ENCODE results near the gene LIPI.
"Not testable (repeated sequence)": the region's sequence is repeated elsewhere in the genome, so short reads cannot be mapped to it uniquely, and the experiment has no call there.

LIPI gene

GRCh38 chr21:14116080-14116481 is 94.7 kb downstream of the LIPI start:
- DNase-seq (ENCODE audit: low spot score) = no peak

- no peak for DNase-seq (ENCODE audit: low spot score)
Measured at GRCh38 chr21:14115646-14116045, 95.1 kb downstream of the LIPI start.

GRCh38 chr21:14114251-14114650 is 96.5 kb downstream of the LIPI start:
- DNase-seq (ENCODE audit: low spot score) = no peak

DNA sequence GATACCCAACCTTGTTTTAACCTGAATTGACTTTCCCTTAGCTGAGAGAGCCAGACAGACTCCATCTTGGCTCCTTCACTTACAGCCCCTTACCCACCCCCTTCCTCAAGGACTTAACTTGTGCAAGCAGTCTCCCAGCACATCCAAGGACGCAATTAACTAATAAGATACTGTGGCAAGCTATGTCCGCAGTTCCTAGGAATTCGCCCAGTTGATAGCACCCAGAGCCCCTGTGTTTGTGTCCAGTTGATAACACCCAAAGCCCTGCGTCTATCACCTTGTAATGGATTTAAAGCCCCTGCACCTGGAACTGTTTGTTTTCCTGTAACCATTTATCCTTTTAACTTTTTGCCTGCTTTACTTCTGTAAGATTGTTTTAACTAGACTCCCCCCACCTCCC is 106.2 kb downstream of the LIPI start:
- DNase-seq (ENCODE audit: low spot score) = not testable (repeated sequence)

GRCh38 chr21:14099570-14099969 is 111.2 kb downstream of the LIPI start:
- no peak for DNase-seq (ENCODE audit: low spot score)

DNA sequence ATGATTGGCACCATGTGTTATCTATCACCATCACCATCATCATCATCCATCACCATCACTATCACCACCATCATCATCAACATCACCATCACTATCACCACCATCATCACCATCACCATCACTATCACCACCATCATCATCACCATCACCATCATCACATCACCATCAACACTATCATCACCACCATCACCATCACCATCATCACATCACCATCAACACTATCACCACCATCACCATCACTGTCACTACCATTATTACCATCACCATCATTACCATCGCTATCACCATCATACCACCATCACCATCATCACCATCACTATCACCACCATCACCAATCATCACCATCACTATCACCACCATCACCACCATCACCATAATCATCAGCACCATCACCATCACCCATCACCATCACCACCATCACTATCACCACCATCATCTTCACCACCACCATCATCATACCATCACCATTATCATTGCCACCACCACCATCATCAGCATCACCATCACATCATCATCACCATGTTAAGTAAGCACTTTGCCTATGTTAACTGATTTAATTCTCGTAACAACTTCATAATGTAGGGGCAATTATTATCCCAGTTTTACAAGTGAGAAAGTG is 112.8 kb downstream of the LIPI start:
- DNase-seq (ENCODE audit: low spot score) = no peak

- no peak for DNase-seq (ENCODE audit: low spot score)
Measured at GRCh38 chr21:14096577-14096976, 114.2 kb downstream of the LIPI start.

DNA sequence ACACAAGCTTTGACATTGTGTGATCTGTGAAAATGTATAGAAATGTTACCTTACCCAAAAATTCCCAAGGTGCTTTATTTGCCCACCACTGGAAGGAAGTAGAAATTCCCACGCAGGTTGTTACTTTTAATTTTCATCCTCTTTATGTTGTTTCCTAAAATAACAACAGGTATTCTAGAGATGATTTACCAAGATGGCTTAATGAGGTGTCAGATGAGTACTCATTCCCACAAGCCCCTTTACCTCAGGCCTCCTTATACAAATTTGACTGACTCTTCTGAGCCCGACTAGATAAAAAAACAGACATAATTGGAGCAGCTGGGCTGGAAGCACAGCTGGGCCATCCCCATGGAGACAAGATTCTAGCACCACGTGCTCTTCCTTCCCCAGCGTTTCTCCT is 114.6 kb downstream of the LIPI start:
- no peak for DNase-seq (ENCODE audit: low spot score)

DNA sequence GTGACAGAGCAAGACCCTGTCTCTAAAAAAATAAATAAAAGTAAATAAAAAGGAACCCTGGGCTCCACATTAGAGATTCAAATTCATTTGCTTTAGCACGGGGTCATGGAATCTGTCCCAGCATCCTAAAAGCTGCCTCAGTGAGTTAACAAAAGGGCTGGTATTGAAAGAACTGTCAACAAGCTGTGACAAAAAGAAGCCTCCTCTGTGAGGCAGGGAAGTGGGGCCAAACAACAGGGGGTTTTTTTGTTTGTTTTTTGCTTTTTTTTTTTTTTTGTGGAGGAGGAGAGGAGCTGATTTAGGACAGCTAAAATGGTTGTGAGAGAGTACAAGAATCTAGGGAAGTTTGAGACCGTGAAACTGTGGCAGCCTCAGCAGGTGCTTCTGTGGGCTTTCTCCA is 115.7 kb downstream of the LIPI start:
- DNase-seq (ENCODE audit: low spot score) = no peak

DNA sequence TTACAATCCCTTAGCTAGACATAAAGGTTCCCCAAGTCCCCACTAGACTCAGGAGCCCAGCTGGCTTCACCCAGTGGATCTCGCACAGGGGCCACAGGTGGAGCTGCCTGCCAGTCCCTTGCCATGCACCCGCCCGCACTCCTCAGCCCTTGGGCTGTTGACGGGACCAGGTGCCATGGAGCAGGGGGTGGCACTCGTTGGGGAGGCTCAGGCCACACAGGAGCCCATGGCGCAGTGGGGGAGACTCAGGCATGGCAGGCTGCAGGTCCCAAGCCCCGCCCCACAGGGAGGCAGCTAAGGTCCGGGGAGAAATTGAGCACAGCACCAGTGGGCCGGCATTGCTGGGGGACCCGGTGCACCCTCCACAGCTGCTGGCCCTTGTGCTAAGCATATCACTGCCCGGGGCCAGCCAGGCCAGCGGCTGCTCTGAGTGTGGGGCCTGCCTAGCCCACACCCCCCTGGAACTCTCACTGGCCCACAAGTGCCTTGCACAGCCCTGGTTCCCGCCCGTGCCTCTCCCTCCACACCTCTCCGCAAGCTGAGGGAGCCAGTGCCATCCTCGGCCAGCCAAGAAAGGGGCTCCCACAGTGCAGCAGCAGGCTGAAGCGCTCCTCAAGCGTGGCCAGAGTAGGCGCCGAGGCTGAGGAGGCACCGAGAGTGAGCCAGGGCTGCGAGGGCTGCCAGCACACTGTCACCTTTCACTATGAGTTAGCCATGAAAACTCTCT is 117.8 kb downstream of the LIPI start:
- no peak for DNase-seq (ENCODE audit: low spot score)

GRCh38 chr21:14090184-14090583 is 120.6 kb downstream of the LIPI start:
- not testable (repeated sequence) for DNase-seq (ENCODE audit: low spot score)

- DNase-seq (ENCODE audit: low spot score) = no peak
Measured at GRCh38 chr21:14088391-14088790, 122.4 kb downstream of the LIPI start.

DNA sequence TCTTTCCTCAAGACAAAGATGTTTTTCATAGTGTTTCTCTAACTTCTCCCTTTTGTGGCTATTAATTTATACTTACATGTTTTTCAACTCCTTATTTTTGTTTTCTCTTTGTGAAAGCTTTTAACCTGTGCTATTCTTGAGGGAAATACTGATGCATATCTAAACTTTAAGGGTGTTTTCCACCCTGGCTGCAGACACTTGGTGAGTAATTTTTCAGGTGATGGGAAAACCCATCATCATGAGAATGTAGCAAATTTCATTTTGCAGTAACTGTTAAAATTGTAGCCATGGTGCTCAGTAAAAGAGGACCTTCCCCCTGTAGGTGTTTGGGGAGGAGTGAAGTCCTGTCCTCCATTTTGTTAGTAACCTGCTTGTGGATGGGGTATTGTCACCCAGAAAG is 124.2 kb downstream of the LIPI start:
- no peak for DNase-seq (ENCODE audit: low spot score)

DNA sequence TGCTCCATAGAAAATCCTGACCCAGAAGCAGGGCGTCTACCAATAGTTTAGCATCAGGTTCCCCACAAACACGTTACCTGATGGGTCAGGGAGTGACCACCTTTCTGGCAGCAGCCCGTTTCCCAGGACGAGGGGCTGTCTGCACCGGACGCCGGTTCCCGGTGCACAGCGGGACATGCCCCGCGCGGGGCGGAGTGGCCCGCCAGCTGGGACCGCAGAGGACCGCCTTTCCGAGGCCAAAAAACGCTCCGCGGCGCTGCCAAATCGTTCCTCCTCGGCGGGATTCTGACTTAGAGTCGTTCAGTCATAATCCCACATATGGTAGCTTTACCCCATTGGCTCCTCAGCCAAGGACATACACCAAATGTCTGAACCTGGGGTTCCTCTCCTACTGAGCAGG is 126.1 kb downstream of the LIPI start:
- no peak for DNase-seq (ENCODE audit: low spot score)

GRCh38 chr21:14084068-14084501 is 126.7 kb downstream of the LIPI start:
- no peak for DNase-seq (ENCODE audit: low spot score)

DNA sequence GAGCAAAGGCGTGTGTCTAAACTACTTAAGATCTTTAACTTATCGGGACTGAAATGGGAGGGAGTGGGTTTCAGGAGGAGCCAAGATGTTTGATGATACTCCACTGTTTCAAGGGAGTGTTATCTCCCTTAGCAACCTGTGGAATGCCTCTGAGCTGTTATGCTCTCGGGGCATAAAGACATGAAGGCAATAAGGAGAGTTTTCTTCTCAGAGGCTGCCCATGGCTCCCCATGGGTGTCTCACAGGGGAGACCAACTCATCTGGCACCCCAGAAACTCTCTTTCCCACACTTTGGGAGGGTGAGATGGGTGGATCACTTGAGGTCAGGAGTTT is 130.0 kb downstream of the LIPI start:
- no peak for DNase-seq (ENCODE audit: low spot score)

DNA sequence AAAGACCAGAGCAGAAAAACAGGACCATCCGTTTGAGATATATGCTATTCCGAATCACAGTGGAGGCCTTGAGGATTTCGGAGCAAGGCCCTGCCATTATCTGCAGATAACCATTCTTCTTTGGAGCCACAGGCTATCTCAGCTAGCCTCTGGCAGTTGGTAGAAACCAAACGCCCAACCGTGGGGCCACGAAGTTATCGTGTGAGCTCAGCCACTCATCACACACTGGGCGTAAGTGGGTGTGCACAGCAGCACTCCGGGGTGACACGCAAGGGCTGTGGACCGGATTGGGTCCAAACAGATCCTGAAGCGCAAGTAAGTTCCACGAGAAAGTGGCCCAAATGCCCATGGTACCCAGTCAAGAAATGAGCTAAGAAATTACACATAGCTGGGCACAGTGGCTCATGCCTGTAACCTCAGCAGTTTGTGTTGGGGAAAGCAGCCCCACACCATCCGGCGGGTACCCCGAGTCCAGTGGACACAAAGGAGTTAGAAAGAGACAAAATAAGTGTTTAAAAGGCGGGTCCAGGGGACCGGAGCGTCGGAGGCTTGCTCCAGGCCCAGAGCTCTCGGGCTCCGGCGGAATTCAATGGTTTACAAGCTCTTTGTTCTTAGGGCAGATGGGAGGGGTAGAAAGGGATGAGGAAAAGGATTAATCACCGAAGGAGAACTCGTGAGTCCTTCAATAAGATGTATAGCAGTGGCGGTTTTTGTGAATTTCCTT is 130.6 kb downstream of the LIPI start:
- no peak for DNase-seq (ENCODE audit: low spot score)

DNA sequence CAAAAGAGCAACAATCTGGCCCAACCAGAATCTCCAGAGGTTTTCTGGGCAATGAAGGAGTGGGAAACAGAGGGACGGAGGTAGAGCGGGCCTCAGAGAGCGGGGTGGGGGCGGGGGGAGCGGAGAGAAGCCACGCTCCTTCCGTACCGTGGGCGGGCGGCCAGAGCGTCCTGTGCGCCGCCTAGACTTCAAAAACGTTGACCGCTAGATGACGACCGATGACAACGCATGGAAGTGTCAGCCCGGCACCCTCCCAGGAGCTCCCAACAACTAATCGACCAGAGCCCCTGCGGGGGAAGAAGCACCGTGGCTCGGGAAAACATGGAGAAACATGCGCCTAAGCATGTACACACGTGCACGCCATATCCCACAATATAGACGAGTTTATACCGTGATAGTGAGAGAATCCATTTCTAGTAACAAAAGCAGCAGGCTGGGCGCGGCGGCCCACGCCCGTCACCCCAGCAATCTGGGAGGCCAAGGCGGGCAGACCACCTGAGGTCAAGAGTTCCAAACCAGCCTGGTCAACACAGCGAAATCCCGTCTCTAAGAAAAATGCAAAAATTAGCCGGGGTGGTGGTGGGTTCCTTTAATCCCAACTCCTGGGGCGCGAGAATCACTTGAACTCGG is 131.9 kb downstream of the LIPI start:
- DNase-seq (ENCODE audit: low spot score) = no peak

DNA sequence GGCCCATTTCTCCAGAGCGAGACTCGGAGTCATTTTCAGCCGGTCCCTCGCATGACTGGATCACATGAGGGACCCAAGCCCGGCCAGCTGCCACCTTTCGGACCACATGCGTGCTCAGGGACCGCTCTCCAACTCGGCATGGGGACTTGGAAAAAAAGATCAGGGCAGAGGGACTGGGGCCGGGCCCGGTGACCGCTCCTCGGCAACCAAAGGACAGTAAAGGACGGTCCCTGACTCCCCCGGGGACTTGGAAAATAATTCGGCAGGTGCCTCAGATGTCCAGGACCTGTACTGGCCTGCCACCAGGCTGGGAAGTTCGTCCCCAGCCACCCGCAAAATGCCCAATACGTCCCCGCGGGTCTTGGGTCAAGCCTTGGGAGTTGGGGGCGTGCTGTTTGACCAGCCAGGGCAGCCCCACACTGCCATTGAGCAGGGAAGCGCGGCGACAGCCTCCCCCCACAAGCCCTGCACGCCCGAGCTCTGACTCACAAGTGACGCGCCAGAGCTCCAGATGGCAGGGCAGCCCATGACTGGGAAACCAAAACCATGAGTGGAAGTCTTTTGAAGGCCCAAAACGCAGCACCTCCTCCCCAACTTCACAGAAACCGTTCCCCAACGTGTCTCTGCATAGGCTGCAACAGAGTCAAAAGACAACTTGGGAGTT is 134.5 kb downstream of the LIPI start:
- DNase-seq (ENCODE audit: low spot score) = no peak

DNA sequence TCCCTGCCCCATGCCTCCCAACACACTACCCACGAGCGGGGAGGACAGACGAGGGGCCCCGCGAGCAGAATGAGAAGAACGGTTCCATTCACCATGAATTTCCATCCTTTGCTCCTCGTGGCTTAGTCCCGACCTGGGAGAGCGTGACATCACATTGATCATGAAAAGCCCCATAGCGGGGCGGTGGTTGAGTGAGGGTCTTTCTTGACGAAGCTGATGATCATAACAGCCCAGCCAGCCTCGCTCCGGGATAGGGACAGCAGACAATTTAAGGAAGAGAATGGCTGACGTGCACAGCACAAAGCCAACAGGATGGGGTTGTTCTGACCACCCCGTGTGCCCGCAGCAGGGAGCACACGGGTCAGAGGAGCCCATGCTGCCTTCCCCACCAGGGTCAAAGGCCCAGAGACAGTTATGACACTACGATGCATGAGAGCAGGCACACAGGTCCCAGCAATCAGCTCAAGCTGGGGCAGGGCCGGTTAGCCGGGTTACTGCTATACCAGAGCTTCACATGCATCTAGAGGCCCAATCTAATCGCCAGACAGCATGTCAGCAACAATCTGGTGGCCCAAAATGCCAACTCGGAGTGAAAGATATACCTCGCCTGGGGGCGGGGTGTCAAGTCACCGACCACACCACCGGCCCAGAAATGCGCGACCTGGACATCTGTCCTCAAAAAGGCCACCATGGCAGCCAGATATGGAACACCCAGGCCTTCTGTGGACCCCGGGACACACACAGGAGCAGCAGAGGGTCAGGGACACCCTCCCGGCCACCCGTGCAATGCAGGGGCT is 135.2 kb downstream of the LIPI start:
- no peak for DNase-seq (ENCODE audit: low spot score)

DNA sequence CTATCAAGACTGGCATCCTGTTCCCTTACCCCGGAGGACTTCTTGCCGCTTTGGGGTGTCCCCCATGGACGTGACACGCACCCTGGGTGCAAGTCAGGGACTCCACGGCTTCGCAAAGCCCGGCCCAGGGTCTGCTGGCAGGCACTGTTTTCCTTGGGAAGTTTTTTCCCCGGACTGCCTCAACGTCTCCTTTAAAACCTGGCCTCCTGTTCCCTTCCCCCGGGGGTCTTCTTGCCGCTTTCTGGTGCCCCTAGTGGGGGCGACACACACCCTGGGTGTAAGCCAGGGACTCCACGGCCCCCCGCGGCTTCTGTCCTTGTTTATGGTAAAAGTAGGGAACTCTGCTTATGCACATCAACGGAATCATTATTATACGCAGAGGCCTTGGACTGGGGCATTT is 136.6 kb downstream of the LIPI start:
- no peak for DNase-seq (ENCODE audit: low spot score)

GRCh38 chr21:14073615-14074014 is 137.1 kb downstream of the LIPI start:
- DNase-seq (ENCODE audit: low spot score) = no peak

Measured in kidney capillary endothelial cell (primary cell).